Measurements from ENCODE around the gene CASKIN1.
"Not testable (repeated sequence)": the region's sequence is repeated elsewhere in the genome, so short reads cannot be mapped to it uniquely, and the experiment has no call there.

Gene CASKIN1

DNA sequence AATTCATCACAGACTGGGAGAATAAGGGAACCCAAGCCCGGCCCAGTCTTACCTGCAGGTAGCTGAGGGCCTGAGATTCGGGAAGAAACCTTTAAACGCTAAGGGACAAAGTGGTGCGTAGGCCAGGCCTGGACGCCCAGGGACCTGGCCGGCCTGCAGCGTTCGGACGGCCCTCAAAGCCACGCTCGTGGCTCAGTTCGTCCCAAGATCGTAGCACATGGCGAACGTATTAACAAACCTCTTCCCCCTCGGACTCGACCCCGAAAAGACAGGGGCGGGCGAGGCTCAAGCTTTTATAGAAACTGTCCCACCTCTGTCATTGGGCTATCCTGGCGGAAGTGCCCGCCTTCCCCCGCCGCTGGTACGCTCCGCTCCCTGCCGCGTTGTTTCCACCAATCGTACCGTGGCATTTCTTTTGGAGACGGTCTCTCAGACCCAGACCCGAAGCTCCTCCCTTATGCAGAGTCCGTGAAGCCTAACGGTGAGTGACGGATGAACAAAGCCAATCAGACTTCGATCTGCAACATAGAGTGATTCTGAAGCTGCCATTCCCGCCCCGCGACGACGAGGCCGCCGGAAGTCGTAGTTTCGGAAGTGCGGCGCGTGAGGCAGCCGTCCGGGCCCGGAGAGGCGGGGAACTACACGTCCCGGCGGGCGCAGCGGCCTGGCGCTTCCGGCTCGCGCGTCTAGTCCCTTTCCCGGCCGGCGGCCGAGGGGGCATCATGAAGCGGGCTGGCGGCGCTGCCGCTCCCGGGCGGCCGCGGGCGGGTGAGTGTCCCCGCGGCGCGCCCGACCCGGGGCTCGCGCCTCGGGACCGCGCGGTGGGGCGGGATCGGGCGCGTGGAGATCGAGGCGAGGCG, 41.1 kb downstream of the CASKIN1 start, which contains the start of gene TRAF7:
Gene TRAF7 (plus strand): TSS at position 692 of the 860 bp plus-strand sequence. CDS start 8,139 bp downstream, outside the sequence.
- peak; percentile 99 to 100 for DNase-seq

GRCh38 chr16:2154533-2155090, 41.8 kb downstream of the CASKIN1 start:
- no peak for DNase-seq

DNA sequence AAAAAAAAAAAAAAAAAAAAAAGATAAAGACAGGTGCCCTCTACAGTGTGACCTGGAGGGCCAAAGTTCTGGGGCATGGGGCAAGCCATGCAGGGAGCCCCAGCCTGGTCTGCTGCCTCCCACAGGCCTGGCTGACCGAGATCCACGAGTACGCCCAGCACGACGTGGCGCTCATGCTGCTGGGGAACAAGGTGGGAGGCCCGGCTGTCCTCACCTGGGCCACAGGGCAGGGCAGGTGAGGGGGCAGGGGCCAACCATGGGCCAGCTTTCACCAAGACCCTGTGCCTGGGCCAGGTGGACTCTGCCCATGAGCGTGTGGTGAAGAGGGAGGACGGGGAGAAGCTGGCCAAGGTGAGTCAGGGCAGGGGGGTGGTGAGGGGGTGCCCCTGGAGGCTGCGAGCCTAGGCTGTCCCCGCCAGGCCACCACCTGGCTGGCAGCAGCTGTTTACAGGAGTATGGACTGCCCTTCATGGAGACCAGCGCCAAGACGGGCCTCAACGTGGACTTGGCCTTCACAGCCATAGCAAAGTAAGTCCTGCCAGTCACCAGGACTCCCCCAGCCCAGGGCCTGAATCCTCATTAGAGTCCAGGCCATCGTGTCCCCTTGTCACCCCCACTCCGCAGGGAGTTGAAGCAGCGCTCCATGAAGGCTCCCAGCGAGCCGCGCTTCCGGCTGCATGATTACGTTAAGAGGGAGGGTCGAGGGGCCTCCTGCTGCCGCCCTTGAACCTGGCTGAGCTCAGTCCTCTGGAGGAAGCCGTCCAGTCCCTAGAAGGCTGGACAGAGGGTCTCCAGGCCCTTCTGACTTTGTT, 43.5 kb downstream of the CASKIN1 start:
- peak; percentile 20 to 44 for DNase-seq

DNA sequence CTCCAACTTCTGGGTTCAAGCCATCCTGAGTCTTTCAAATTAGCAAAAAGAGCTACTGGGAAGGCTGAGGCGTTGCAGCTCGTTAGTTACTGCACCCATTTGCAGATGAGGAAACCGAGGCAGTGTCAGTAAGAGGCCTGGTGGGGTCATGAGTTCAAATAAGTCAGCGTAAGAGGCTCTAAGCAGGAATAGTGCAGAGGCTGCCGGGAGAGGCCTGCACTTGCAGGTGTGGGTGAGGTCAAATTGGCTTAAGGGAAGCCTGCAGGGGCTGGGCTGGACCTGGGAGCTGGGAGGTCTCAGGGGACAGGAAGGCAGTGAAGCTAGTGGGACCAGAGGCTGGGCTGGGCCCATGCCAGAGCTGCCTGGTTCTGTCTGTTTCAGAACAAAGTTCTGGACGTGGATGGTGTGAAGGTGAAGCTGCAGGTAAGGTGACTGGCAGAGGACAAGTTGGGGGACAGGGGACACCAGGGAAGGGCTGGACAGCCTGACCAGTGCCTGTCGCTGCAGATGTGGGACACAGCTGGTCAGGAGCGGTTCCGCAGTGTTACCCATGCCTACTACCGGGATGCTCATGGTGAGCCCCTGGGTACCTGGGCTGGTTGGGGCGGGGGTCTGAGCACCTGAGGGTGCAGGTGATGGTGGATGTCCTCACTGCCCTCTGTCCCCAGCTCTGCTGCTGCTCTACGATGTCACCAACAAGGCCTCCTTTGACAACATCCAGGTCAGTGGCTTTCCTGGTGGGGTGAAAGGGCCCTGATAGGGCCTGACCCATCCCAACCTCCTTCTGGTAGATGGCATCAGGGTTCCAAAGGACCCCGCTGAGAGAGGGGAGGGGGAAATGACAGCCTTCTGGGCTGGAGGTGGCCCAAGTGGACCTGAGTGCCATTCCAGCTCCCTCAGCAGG, 45.0 kb downstream of the CASKIN1 start:
- DNase-seq = no peak

DNA sequence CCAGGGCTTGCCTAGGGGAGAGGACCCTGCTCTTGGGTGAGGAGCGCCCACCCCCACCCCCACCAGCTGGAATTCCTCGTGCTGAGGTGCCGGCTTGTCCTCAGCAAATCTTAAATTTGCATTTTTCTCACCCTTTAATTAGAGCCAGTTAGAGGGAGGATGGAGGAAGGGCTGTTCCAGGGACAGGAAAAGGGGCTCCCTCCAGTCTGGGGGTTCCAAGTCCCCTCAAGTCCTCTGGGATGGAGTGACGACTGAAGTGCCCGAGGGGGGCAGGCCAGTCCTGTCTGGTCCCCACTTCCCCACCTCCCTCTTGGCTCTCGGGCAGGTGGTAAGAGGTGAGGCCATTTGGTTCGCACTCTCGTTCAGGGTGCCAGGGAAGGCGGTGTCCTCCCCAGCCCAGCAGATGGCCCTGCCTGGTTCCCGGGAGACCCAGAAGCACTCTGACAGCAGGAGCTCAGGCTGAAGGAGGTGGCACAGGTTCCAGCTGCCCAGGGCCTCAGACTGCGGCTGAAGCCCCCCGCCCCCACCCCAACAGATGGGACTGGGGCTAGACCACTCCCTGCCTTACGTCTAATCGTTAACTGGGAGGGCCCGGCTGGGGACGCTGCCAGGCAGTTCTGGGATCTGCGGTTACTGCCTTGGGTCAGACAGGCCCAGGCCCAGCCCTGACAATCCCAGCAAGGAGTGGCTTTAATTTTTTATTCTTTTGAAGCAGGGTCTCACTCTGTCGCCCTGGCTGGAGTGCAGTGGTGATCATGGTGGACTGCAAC, 45.8 kb downstream of the CASKIN1 start:
- peak; percentile 62 to 71 for DNase-seq

DNA sequence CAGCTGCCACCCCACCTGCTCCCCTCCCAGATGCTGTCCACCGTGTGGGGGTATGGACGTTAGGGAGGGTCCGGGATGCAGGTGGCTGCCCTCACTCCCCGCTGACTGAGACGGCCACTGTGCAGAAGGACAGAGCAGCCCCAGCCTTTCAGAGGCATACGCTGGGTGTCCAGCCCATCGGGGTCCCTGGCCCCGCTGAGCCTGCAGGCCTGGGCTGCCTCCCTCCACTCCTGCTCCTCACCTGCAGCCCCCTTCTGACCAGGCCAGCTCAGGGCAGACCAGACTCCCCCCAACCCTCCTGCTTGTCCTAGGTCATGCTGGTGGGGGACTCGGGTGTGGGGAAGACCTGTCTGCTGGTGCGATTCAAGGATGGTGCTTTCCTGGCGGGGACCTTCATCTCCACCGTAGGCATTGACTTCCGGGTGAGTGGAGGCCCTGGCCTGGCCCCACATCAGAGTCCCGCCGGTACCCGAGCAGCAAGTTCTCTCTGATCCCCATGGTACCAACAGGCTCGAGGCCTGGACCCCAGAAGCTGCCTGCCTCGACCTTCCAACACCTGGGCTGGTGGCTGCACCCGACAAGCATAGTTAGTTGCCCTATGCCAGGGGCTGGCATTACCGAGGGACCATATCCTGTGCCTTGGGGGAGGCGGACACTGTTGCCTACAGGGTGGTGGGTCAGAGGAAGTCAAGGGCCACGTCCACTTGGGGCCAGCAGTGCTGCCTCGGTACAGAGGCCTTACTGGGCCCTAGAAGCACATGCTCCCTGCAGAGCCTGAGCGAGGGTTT, 46.6 kb downstream of the CASKIN1 start:
- no peak for DNase-seq

GRCh38 chr16:2148714-2149629, 47.4 kb downstream of the CASKIN1 start:
- no peak for DNase-seq

DNA sequence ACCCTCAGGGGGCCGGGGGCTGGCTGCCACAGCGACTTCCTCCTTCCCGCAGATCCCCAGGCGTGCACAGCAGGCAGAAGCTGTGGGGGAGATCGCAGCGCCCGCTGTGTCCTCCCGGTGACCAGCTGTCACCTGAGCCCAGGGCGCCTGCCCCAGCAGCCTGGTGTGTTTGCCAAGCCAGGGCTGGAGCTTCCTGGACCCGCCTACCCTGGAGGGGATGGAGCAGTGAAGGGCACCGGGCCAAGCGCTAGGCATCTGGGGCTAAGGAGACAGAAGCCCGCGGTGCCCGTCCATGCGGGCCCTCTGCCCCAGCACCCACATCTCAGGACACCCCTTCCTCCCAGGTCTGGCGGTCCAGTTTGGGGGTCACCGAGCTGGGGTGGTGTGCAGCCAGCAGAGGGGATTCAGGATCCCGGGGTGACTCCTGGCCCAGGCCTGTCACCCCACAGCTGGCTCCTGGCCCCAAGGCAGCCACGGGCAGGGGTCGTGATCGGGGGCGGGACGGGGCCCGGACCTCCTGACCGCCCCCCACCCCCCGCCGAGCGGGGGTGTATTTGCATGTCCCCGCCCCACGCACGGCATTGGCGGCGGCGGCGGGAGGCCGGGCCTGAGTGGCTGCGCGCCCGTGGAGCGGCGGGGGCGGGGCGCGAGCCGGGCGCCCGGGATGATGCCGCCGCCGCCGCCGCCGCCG, 48.3 kb downstream of the CASKIN1 start, which contains the start of gene RAB26:
Gene RAB26 (plus strand): TSS at position 645 of the 691 bp plus-strand sequence. CDS start 159 bp downstream, outside the sequence.
- DNase-seq = peak; percentile 91 to 95

GRCh38 chr16:2147378-2147777, 49.0 kb downstream of the CASKIN1 start:
- no peak for DNase-seq

DNA sequence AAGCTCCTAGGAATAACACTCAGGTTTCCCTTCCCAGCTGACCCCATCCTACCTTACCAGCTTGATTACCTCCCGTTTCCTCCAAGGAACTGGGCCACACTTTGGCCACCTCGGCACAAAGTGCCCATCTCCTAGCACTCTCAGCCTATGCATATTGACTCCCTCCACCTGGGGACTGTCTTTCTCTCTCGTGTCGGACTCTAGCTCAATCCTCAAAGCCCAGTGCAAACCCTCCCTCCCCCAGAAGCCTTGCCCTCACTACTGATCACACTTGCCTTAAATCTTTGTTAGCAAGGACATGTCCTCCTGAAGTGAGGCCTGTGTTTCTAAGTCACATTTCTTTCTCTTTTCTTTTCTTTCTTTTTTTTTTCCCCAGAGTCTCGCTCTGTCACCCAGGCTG, 50.6 kb downstream of the CASKIN1 start:
- DNase-seq = no peak

GRCh38 chr16:2143878-2144485, 52.4 kb downstream of the CASKIN1 start:
- DNase-seq = no peak

DNA sequence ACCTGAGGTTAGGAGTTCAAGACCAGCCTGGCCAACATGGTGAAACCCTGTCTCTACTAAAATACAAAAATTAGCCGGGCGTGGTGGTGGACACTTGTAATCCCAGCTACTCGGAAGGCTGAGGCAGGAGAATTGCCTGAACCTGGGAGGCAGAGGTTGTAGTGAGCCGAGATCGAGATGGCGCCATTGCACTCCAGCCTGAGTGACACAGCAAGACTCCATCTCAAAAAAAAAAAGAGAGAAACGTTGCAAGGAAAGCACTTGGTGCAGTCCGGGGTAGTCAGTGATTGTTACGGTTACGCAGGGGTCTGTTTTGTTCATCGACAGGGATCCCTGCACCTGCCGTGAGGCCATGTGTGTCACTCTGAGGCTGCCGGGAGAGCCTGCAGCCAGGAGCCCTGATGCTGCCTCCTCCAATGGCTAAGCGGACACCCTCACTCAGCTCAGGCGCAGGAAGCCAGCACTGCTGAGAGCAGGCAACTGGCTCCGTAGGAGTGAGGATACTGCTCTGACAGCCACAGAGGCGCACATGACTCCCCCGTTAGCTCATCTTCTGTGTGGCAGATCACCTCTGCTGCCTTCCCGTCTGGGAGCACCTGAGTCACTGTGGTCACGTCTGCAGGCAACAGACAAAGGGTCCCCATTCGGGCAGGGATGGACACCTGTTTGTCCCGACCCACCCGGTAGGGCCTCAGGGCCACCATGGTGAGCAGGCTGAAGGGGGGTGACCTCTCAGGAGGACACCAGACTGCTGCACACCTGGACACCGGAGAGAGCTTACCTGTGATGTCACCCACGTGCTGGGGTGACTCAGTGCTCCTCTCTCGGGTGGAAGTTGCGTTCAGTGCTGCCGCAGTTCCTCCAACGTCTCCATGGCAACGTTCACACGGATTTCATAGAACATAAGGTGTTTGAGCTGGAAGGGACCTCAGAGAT, 53.2 kb downstream of the CASKIN1 start:
- DNase-seq = no peak

DNA sequence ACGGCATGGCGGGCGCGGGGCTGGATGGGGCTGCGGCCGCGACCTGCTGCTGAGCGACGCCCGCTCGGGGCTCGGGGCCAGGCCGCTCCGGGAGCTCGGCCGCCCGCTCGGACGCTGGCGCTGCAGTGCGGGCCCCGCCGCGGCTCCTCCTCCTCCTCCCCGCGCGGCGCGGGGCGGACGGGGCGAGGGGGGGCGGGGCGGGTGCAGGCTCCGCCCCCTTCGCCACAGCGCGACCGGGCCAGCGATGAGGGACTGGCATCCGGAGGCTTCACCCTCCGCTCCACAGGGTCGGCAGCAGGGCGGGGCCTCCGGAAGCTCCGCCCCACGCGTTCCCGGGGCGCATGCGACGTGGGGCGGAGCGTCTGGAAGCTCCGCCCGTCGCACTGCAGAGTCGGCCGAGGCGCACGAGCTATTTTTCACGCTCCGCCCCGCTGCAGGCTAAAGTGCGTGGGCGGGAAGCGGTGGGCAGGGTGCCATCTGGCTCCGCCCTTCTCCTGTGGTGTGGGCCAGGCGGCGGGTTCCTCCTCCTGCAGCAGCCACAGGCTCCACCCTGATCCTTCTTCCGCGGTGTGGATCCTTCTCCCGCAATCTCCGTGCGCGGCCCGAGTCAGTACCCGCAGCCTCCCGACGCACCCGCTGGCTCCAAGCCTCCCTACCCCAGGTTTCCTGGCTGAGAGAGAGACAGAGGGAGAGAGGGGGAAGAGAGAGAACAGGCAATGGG, 60.5 kb downstream of the CASKIN1 start, which contains the start of gene PKD1:
Gene PKD1 (minus strand): TSS at position 129 of the 721 bp plus-strand sequence. CDS start 209 bp downstream, outside the sequence.
- peak; percentile 82 to 86 for DNase-seq

DNA sequence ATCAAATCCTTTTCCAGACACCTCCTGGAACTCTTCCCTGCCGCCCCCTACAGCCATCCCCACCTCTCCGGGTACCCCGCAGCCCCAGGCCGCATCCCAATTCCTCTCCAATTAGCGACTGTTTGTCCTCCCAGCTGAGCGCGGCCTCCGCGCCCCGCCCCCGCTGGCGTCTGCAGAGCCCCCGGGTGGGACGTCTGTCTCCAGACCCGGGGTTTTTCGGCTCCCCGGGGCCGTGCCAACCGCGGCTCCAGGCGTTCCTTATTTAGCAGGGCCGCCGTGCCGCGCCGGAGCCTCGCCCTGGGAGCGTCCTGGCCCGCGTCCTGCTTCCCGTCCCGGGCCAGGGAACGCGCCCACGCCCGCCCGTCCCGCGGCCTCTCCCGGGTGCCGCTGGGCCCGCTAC, 61.3 kb downstream of the CASKIN1 start:
- not testable (repeated sequence) for DNase-seq

- DNase-seq = not testable (repeated sequence)
These were observed 62.6 kb downstream of the CASKIN1 start for GRCh38 chr16:2133797-2134196.

DNA sequence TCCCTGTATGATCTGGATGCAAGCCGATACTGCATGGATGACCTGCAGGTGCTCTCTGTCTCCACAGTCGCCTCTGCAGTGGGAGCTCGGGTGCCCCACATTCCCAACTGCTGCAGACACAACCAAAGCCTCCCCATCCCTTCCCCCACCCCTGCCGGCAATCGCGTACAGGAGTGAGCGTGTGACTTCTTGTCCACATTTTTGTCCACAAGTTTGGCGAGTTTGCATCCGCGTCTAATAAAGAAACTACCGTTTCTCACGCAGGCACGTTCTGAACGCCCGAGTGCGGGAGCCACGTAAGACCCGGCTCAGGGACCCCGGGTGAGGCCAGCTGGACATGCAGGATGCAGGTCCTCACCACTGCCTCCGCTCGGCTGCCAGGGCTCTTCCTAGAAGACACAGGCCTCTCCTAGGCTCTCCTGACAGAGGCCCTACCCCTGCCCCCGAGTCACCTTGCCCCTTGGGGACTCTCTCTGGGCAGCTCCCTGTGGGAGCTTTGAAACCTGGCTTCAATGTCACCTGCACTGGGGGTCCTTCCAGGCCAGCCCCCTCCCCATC, 66.4 kb downstream of the CASKIN1 start:
- not testable (repeated sequence) for DNase-seq
